HG03097 (cell line): Measurements from ENCODE around the gene ZNF318.

ENCODE experiments used
- ATAC-seq: cut with Tn5 transposase; IDR thresholded peaks from one replicate; pipeline ENCODE4 v1.9.1; 2021; ENCODE audit not compliant: unreplicated experiment, low FRiP score

The ZNF318 gene

DNA sequence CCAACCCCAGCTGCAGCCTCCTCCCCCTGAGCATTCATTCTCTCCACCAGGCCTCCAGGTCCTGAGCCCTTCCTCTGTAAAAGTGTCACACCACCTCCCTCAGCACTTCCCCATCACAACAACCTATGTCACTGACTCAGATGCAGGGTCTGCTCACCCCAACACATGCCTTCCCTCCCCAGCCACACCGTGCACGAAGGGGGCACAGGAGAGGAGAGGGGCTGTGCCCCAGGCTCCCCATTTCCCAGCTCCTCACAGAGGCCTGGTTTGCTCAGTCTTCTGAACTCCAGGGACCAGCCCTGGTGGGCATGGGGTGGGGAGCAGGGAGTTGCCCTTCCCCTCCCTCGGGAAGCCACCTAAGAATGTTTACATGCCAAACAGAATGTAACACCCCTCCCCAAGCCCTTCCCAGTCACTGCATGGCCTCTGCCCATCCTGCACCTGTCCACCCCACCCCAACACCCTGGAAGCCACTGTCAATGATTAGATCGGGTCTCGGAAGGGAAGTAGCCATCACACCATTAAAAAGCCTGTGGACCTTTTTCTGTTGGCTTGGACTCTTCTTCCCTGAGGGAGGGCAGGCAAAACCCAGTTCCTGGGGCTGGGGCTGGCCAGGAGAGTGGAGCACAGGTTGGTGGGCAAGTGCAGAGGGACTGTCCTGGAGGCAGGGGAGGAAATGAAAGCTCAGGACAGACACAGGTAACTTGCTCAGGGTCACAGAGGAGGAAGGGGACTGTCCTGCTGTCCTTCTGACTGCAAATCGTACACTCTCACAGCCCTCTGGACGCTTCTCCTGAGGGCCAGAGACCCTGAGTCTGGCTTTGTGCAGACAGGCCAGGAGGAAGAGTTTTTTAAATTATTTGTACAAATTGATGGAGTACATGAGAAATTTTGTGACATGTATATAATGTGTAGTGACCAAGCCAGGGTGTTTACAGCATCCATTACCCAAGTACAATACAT, 81.4 kb downstream of the ZNF318 start:
- ATAC-seq: no peak

DNA sequence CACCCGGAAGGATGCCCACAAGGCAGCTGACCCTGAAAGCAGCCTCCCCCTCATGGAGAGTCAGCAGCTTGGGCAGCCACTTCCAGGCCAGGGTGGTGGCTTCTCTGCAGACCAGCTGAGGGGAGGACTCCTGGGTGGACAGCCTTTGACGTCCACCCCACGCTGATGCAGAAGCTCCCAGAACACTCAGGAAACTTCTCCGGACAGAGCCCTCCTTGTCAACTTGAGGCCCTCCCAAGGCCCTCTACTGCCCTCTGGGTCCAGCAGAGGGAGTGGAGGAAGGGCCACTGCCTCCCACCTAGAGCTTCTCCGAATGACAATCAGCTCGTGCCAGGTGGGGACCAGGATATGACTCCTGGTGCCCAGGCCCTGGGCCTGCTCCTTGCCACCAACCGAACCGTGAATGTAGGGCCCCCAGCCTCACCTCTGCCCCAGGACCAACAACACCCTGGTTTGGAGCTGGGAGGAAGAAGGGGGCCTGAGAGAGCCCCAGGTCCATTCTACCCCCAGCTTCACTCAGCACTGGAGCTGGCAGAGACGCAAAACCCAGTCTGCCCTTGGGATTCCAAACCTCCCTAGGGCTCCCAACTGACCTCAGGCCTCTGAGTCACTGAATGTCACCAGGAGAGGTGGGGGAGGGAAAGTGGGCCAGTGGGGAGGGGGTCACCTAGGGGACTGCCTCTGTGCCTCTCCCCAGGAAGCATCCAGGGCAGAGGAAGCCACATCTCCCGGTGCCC, 82.3 kb downstream of the ZNF318 start:
- no peak for ATAC-seq

DNA sequence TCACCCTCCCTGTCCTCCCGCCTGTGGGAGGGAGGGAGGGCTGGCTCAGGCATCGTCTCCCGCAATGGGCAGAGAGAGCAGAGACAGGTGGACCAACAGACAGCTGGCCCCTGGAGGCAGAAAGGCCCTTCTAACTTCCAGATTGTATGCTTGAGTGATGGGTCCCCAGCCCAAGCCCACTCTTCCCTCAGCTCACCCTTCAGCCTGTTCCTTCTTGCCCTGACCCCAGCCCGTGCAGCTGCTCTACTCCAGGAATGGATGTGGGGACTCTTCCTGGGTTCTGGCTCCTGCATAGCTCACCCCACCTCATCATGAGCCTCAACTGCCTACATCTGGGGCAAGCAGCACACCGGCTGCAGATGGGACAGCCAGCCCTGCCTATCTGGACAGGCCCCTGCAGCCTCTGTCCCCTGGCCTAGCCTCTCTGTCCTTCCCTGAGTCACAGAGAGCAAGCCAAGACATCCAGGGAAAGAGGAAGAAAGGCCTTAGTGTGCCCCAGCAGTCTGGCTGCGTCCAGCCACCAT, 82.9 kb downstream of the ZNF318 start:
- ATAC-seq: no peak
